Activated T-cell treated with anti-CD3 and anti-CD28 coated beads, Interleukin-2, amount 50 U/mL, for 24 hours (primary cell): ENCODE measurements around the gene APBA1.
"Not testable (repeated sequence)": the region's sequence is repeated elsewhere in the genome, so short reads cannot be mapped to it uniquely, and the experiment has no call there.

Experiments
- DNase-seq: peaks from one replicate; pipeline ENCODE4 v3.0.0-alpha.2; 2020
- H3K27ac Mint-ChIP-seq: 2 replicates; pipeline ENCODE4 v1.8.0; 2020; ENCODE audit warnings: mild to moderate bottlenecking, mixed read lengths
- H3K27me3 Mint-ChIP-seq: 2 replicates; pipeline ENCODE4 v1.8.0; 2020; ENCODE audit warnings: mixed read lengths
- H3K36me3 Mint-ChIP-seq: 2 replicates; pipeline ENCODE4 v1.8.0; 2020; ENCODE audit warnings: low read depth, mixed read lengths
- H3K4me1 Mint-ChIP-seq: 2 replicates; pipeline ENCODE4 v1.8.0; 2020; ENCODE audit warnings: low read depth, mixed read lengths
- H3K4me3 Mint-ChIP-seq: 2 replicates; pipeline ENCODE4 v1.8.0; 2020; ENCODE audit warnings: mild to moderate bottlenecking, moderate library complexity, mixed read lengths
- H3K9me3 Mint-ChIP-seq: 2 replicates; pipeline ENCODE4 v1.8.0; 2020; ENCODE audit warnings: mixed read lengths

The APBA1 gene

GRCh38 chr9:69605406-69605805, 66.8 kb downstream of the APBA1 start:
- H3K36me3 Mint-ChIP-seq, result no peaks in the 10 kb centered on the region
- no peak overlapping the region for H3K4me3 Mint-ChIP-seq
- no peaks in the 10 kb centered on the region for H3K4me1 Mint-ChIP-seq
- H3K27me3 Mint-ChIP-seq, result peaks cover 7% of the 10 kb centered on the region
- no peaks in the 10 kb centered on the region for H3K9me3 Mint-ChIP-seq
- no peak overlapping the region for H3K27ac Mint-ChIP-seq
- DNase-seq, result no peak

- no peaks in the 10 kb centered on the region for H3K9me3 Mint-ChIP-seq
- peaks cover 8% of the 10 kb centered on the region for H3K27me3 Mint-ChIP-seq
- no peaks in the 10 kb centered on the region for H3K36me3 Mint-ChIP-seq
- H3K4me3 Mint-ChIP-seq, result no peak overlapping the region
- DNase-seq, result no peak
- no peaks in the 10 kb centered on the region for H3K4me1 Mint-ChIP-seq
- H3K27ac Mint-ChIP-seq, result no peak overlapping the region
Observed at GRCh38 chr9:69604568-69605219, 67.5 kb downstream of the APBA1 start.

GRCh38 chr9:69603656-69604055, 68.5 kb downstream of the APBA1 start:
- no peak overlapping the region for H3K27ac Mint-ChIP-seq
- DNase-seq, result no peak
- peaks cover 11% of the 10 kb centered on the region for H3K27me3 Mint-ChIP-seq
- H3K4me3 Mint-ChIP-seq, result no peak overlapping the region
- H3K36me3 Mint-ChIP-seq, result no peaks in the 10 kb centered on the region
- H3K4me1 Mint-ChIP-seq, result no peaks in the 10 kb centered on the region
- H3K9me3 Mint-ChIP-seq, result no peaks in the 10 kb centered on the region

GRCh38 chr9:69602773-69603172, 69.4 kb downstream of the APBA1 start:
- H3K4me3 Mint-ChIP-seq, result no peak overlapping the region
- H3K36me3 Mint-ChIP-seq, result no peaks in the 10 kb centered on the region
- H3K27ac Mint-ChIP-seq, result no peak overlapping the region
- DNase-seq, result no peak
- no peaks in the 10 kb centered on the region for H3K4me1 Mint-ChIP-seq
- H3K27me3 Mint-ChIP-seq, result peaks cover 11% of the 10 kb centered on the region
- H3K9me3 Mint-ChIP-seq, result no peaks in the 10 kb centered on the region

GRCh38 chr9:69601698-69602097, 70.5 kb downstream of the APBA1 start:
- H3K36me3 Mint-ChIP-seq, result no peaks in the 10 kb centered on the region
- H3K4me3 Mint-ChIP-seq, result no peak overlapping the region
- H3K4me1 Mint-ChIP-seq, result peaks cover 2% of the 10 kb centered on the region
- no peak overlapping the region for H3K27ac Mint-ChIP-seq
- peaks cover 11% of the 10 kb centered on the region for H3K27me3 Mint-ChIP-seq
- H3K9me3 Mint-ChIP-seq, result no peaks in the 10 kb centered on the region
- DNase-seq, result no peak

GRCh38 chr9:69600314-69601047, 71.7 kb downstream of the APBA1 start:
- H3K27ac Mint-ChIP-seq, result no peak overlapping the region
- no peaks in the 10 kb centered on the region for H3K36me3 Mint-ChIP-seq
- peaks cover 2% of the 10 kb centered on the region for H3K4me1 Mint-ChIP-seq
- H3K4me3 Mint-ChIP-seq, result no peak overlapping the region
- no peak for DNase-seq
- H3K27me3 Mint-ChIP-seq, result peaks cover 14% of the 10 kb centered on the region
- no peaks in the 10 kb centered on the region for H3K9me3 Mint-ChIP-seq

GRCh38 chr9:69599232-69599971, 72.8 kb downstream of the APBA1 start:
- Mint-ChIP-seq H3K9me3 (no peaks in the 10 kb centered on the region), H3K27me3 (peaks cover 11% of the 10 kb centered on the region), H3K27ac (no peak overlapping the region), H3K4me1 (peaks cover 2% of the 10 kb centered on the region), H3K36me3 (no peaks in the 10 kb centered on the region), H3K4me3 (no peak overlapping the region)
- DNase-seq, result no peak

- not testable (repeated sequence) for H3K9me3 Mint-ChIP-seq, H3K36me3 Mint-ChIP-seq, DNase-seq, H3K27ac Mint-ChIP-seq, H3K4me1 Mint-ChIP-seq, H3K4me3 Mint-ChIP-seq
- H3K27me3 Mint-ChIP-seq, result peaks cover 10% of the 10 kb centered on the region
Observed at GRCh38 chr9:69596906-69597305, 75.3 kb downstream of the APBA1 start.

GRCh38 chr9:69594180-69594579, 78.0 kb downstream of the APBA1 start:
- no peak overlapping the region for H3K27ac Mint-ChIP-seq

GRCh38 chr9:69593756-69594155, 78.4 kb downstream of the APBA1 start:
- no peak overlapping the region for H3K4me3 Mint-ChIP-seq
- no peaks in the 10 kb centered on the region for H3K9me3 Mint-ChIP-seq
- peaks cover 2% of the 10 kb centered on the region for H3K4me1 Mint-ChIP-seq
- peaks cover 6% of the 10 kb centered on the region for H3K27me3 Mint-ChIP-seq
- H3K27ac Mint-ChIP-seq, result no peak overlapping the region
- H3K36me3 Mint-ChIP-seq, result no peaks in the 10 kb centered on the region
- DNase-seq, result no peak

More at GRCh38 chr9:69594180-69594579, 78.0 kb downstream of the APBA1 start:
- H3K9me3 Mint-ChIP-seq, result no peaks in the 10 kb centered on the region
- no peaks in the 10 kb centered on the region for H3K36me3 Mint-ChIP-seq
- peaks cover 6% of the 10 kb centered on the region for H3K27me3 Mint-ChIP-seq
- peaks cover 2% of the 10 kb centered on the region for H3K4me1 Mint-ChIP-seq
- DNase-seq, result no peak
- H3K4me3 Mint-ChIP-seq, result no peak overlapping the region

- no peak overlapping the region for H3K27ac Mint-ChIP-seq
- H3K4me3 Mint-ChIP-seq, result no peak overlapping the region
- peaks cover 6% of the 10 kb centered on the region for H3K27me3 Mint-ChIP-seq
- no peaks in the 10 kb centered on the region for H3K9me3 Mint-ChIP-seq
- H3K4me1 Mint-ChIP-seq, result peaks cover 2% of the 10 kb centered on the region
- no peak for DNase-seq
- no peaks in the 10 kb centered on the region for H3K36me3 Mint-ChIP-seq
Observed at GRCh38 chr9:69593301-69593700, 78.9 kb downstream of the APBA1 start.

GRCh38 chr9:69590266-69590665, 81.9 kb downstream of the APBA1 start:
- H3K9me3 Mint-ChIP-seq, result no peaks in the 10 kb centered on the region
- H3K27me3 Mint-ChIP-seq, result peaks cover 6% of the 10 kb centered on the region
- no peak overlapping the region for H3K27ac Mint-ChIP-seq
- no peak for DNase-seq
- no peaks in the 10 kb centered on the region for H3K36me3 Mint-ChIP-seq
- H3K4me1 Mint-ChIP-seq, result no peaks in the 10 kb centered on the region
- H3K4me3 Mint-ChIP-seq, result no peak overlapping the region

- no peaks in the 10 kb centered on the region for H3K36me3 Mint-ChIP-seq
- H3K4me1 Mint-ChIP-seq, result no peaks in the 10 kb centered on the region
- no peak overlapping the region for H3K4me3 Mint-ChIP-seq
- no peaks in the 10 kb centered on the region for H3K9me3 Mint-ChIP-seq
- H3K27me3 Mint-ChIP-seq, result peaks cover 6% of the 10 kb centered on the region
- no peak for DNase-seq
- no peak overlapping the region for H3K27ac Mint-ChIP-seq
Observed at GRCh38 chr9:69589156-69589555, 83.0 kb downstream of the APBA1 start.

- no peaks in the 10 kb centered on the region for H3K9me3 Mint-ChIP-seq
- H3K4me1 Mint-ChIP-seq, result no peaks in the 10 kb centered on the region
- H3K36me3 Mint-ChIP-seq, result no peaks in the 10 kb centered on the region
- peaks cover 6% of the 10 kb centered on the region for H3K27me3 Mint-ChIP-seq
- H3K27ac Mint-ChIP-seq, result no peak overlapping the region
- DNase-seq, result no peak
- H3K4me3 Mint-ChIP-seq, result no peak overlapping the region
Observed at GRCh38 chr9:69585571-69585970, 86.6 kb downstream of the APBA1 start.

GRCh38 chr9:69584759-69585158, 87.4 kb downstream of the APBA1 start:
- Mint-ChIP-seq H3K27me3 (peaks cover 3% of the 10 kb centered on the region), H3K27ac (no peak overlapping the region), H3K36me3 (no peaks in the 10 kb centered on the region), H3K4me1 (no peaks in the 10 kb centered on the region), H3K9me3 (no peaks in the 10 kb centered on the region), H3K4me3 (no peak overlapping the region)
- no peak for DNase-seq
